KOPT-K1 (cell line): Measurements from ENCODE around the gene ELFN1.

Experiments
- H3K27ac ChIP-seq: fragments of 200-600 bp; sonication (generic); 2 replicates; pipeline ENCODE4 v1.5.1; 2016; ENCODE audit warnings: antibody characterized with exemption, mild to moderate bottlenecking, low read depth, low read length; ENCODE audit not compliant: poor library complexity, severe bottlenecking
- H3K36me3 ChIP-seq: fragments of 200-600 bp; sonication (generic); 2 replicates; pipeline ENCODE4 v1.5.1; 2017; ENCODE audit warnings: antibody characterized with exemption, mild to moderate bottlenecking, low read length, moderate library complexity; ENCODE audit not compliant: insufficient read depth
- H3K9me3 ChIP-seq: fragments of 200-600 bp; sonication (generic); 2 replicates; pipeline ENCODE4 v1.5.1; 2017; ENCODE audit warnings: antibody characterized with exemption, low read length, mild to moderate bottlenecking; ENCODE audit not compliant: insufficient read depth, poor library complexity, severe bottlenecking

ELFN1 gene

DNA sequence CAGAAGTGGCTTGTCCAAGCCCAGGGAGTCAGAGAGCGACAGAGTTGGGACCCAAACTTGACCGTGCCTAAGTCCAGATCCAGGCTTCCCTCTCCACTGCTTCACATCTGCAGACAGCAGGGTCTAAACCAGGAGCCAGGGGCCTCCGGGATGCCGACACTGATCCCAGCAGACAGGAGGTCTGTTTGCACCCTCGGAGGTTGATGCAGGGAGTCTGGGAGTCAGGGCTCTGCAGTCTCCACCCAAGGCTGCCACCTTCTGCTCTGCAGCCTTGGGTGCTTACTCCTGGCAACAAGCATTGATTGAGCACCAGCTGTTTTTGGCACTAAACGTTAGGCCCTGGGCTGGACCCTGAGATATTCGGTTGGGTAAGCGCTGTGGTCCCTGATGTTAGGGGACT lies 21.0 kb downstream of the ELFN1 start:
- Histone ChIP-seq H3K9me3 (peaks cover 19% of the 10 kb centered on the region), H3K36me3 (no peaks in the 10 kb centered on the region), H3K27ac (no peak overlapping the region)

DNA sequence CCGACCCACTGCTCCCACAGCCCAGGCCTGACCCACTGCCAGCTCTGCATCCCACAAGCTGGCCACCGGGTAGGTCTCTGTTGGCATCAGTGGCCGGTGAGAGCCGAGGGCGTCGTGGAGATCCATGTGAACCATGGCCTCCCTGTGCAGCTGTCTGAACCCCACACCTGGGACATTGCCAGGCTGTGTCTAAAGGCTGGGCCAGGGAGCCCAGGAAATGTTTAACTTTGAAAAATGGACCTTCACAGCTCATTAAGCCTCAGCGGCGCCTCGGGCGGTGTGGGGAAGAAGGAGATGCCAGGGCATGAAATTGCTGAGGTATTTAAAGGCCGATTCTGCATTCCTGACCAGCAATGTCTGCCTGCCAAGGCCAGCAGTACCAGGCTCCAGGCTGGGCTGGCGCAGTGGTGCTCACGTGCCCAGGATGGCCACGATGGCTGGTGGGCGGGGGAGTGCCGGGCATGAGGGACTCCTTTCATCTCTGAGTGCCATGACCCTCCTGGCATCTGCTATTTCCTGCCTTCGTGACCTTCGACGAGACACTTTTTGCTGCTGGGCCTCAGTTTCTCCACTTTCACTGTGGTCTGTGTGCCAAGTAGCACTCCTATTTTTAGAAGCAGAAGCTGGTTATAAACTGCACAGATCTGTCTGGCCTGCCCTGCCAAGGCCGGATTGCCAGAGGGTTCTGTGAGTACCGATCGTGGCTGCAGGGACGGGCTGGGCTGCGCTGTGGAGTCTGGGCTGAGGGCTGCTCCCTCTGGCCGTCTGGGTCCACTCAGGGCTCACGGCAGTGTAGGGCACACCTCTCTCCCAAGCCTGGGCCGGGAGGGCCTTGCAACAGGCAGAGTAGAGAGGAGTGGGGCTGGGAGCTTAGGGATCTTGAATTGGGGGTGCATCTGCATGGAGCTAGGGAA lies 21.8 kb downstream of the ELFN1 start:
- Histone ChIP-seq H3K27ac (no peak overlapping the region), H3K36me3 (no peaks in the 10 kb centered on the region), H3K9me3 (peaks cover 15% of the 10 kb centered on the region)

DNA sequence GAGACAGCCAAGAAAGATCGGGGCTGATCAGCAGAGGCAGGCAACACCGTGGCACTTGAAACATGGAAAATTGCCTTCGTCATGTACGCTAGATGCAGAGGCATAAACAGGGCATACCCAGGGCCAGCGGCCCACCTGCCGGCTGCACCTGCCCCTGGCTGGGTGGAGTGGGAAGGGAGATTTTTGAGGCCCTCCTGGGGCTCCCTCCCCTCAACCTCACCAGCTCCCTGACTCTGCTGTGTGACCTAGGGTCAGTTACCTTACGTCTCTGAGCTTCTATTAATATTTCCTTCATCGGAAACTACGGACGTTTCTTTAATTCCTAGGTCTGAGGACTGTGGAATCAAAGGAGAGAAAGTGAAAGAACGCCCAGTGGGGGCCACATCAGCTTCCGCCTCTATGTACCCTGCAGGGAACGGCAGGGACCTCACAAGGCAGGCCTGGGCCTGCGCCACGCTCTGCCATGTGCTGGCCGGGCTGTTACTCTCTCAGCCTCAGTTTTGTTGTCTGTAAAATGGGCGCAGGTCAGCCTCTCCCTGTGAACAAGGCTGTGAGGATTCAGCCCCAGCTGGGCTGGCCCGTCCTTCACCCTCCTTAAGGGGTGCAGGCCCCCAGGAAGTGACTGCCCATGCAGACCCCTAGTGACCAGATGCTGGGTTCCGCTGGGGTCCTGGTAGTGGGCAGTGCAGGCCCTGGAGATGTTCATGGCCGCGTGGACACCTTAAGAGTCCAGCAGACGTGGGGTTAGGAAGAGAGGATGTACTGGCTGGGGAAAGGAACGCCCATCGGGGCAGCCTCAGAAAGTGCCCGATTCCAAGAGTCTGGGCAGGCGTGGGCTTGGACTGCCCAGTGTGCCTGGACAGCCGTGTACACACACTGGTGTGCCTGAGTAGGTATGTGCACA lies 22.7 kb downstream of the ELFN1 start:
- peaks cover 10% of the 10 kb centered on the region for H3K9me3 ChIP-seq
- H3K27ac ChIP-seq = no peak overlapping the region
- no peaks in the 10 kb centered on the region for H3K36me3 ChIP-seq

DNA sequence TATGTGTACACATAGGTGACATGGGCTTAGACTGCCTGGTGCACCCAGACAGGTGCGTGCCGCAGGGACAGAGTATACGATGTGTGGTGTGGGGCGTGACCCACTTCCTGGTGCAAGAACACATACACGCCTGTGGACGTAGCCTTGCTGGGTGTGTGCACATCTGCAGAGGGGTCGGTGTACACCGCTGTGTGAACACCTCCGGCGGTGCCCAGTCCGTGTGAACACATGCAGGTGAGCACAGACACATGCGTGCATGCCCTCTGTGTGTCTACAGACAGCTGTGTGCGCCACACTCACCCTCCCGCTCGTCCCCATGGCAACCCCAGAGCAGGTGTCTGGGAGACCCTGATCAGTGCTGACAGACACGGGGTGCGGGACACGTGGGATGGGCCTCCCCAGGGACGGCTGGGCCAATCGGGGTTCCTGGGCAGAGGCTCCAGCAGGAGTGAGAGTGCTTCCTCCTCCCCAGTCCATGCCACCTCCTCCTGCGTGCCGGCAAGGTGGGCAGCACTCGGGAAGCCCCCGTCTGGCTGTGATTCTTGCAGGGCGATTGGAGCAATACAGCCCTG lies 23.4 kb downstream of the ELFN1 start:
- H3K9me3 ChIP-seq = peaks cover 6% of the 10 kb centered on the region
- H3K36me3 ChIP-seq = no peaks in the 10 kb centered on the region
- H3K27ac ChIP-seq = no peak overlapping the region

DNA sequence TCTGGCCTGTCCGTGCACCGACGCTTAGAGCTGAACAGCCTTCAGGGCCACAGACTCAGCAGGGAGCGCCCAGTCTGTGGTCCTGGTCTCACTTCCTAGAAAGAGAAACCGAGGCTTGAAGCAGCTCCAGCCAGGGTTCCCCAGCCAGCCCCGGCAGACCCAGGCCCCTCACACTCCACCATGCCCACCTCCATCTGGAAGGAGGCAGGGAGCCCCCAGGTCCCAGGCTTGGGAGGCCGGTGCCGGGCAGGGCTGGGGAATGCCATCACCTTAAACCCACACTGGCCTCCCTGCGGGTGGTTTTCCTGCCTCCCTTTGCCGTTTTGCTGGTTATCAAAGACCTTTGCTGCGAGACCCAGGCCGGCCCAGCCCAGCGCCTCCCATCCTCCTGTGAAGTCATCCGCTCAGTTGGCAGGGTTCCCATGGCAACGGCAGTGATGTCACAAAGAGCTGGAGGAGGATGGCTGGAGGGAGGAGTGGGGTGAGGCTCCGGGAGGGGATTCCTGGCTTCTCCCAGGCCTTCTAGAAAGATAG lies 24.0 kb downstream of the ELFN1 start:
- peaks cover 2% of the 10 kb centered on the region for H3K9me3 ChIP-seq
- no peaks in the 10 kb centered on the region for H3K36me3 ChIP-seq
- no peak overlapping the region for H3K27ac ChIP-seq

- Histone ChIP-seq H3K27ac (no peak overlapping the region), H3K9me3 (no peaks in the 10 kb centered on the region), H3K36me3 (no peaks in the 10 kb centered on the region)
Measured at GRCh38 chr7:1694611-1695511, 24.8 kb downstream of the ELFN1 start.

- Histone ChIP-seq H3K36me3 (no peaks in the 10 kb centered on the region), H3K27ac (no peak overlapping the region), H3K9me3 (no peaks in the 10 kb centered on the region)
Measured at GRCh38 chr7:1695800-1696454, 25.9 kb downstream of the ELFN1 start.

DNA sequence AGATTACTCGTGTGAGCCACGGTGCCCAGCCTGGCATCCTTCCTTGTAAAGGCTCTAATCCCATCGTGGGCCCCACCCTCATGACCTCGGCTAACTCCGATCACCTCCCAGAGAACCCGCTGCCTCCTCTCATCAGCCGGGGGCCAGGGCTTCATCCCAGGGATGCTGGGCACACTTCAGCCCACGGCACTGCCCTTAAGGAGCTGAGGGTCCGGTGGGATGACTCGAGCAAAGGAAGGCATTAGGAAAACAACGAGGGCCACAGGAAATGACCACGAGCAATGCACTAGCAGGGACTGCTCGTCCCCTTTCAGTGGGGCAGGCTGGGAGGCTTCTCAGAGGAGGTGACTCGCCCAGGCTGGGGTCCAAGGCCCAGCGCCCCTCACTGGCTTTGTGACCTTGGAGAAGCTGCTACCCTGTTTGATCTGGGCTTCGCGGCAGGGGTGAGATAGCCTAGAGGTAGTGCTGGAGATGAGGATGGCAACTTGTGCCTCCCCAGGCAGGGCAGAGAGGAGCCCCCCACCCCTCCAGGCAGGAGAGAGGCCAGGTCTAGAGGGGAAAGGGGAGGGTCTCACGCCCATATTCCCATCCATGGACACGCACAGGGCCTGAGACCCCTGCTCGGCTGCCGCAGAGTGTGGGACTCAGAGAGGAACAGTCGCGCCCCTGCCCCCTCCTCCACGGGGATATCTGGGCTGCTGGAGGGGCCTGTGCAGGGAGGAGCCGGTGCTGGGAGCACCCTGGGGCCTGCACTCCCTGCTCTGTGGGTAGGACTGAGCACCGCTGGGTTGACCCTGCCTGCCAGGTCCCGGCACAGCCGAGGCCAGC lies 26.8 kb downstream of the ELFN1 start:
- peaks cover 1% of the 10 kb centered on the region for H3K9me3 ChIP-seq
- no peaks in the 10 kb centered on the region for H3K36me3 ChIP-seq
- H3K27ac ChIP-seq = no peak overlapping the region

DNA sequence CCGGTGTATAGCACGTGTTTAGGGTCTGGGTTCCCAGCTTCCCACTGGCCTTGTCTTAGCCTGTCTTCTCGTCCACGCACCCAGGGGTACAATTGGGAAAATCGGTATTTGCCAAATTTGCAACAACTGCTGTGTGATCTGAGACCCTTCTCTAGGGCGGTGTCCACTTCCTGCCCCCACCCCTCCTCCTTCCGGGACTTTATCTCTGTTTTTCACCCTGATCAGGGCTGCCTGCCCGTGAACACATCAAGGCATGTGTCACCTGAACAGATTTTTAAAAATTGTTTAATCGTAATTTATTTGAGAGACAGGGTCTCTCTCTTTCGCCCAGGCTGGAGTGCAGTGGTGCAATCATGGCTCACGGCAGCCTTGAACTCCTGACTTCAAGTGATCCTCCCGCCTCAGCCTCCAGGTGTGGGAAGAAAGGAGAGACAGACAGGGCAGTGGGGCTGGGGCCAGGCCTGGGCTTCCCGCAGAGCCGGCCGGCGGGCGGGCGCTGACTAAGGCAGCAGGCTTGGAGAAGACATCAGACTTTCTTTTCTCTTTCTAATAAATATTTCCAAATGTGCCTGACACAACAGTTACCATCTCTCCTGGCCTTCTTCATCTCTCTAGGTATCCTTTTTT lies 27.5 kb downstream of the ELFN1 start:
- no peak overlapping the region for H3K27ac ChIP-seq
- H3K9me3 ChIP-seq = peaks cover 8% of the 10 kb centered on the region
- no peaks in the 10 kb centered on the region for H3K36me3 ChIP-seq

GRCh38 chr7:1698201-1698600 lies 28.1 kb downstream of the ELFN1 start:
- H3K27ac ChIP-seq = no peak overlapping the region
- H3K36me3 ChIP-seq = no peaks in the 10 kb centered on the region
- H3K9me3 ChIP-seq = peaks cover 14% of the 10 kb centered on the region

DNA sequence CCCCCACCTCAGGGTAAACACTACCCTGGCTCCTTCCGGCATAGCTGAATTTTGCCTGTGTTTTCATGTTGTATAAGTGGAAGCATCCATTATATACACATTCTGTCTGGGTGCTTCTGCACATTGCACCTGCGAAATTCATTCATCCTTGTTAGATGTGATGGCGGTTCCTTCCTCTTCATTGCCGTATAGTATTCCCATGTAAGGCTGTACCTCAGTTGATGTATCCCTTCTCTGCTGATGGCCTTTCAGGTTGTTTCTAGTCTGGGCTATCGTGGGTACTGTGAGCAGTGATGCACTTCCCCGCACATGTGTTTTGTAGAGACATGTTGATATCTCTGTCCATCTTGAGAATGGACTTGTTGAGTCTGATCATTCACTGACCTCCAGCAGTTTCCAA lies 28.9 kb downstream of the ELFN1 start:
- Histone ChIP-seq H3K27ac (no peak overlapping the region), H3K9me3 (peaks cover 20% of the 10 kb centered on the region), H3K36me3 (no peaks in the 10 kb centered on the region)

- peaks cover 20% of the 10 kb centered on the region for H3K9me3 ChIP-seq
- no peak overlapping the region for H3K27ac ChIP-seq
- H3K36me3 ChIP-seq = no peaks in the 10 kb centered on the region
Measured at GRCh38 chr7:1700086-1700485, 30.0 kb downstream of the ELFN1 start.
